ENCODE measurements around the gene UNC45B. TPM values are rescaled to one million over a fixed set of nuclear protein-coding genes. Genes with fewer than 3 reads are reported as not detected.

The UNC45B gene
- total RNA-seq, 1 donor, result not detected

DNA sequence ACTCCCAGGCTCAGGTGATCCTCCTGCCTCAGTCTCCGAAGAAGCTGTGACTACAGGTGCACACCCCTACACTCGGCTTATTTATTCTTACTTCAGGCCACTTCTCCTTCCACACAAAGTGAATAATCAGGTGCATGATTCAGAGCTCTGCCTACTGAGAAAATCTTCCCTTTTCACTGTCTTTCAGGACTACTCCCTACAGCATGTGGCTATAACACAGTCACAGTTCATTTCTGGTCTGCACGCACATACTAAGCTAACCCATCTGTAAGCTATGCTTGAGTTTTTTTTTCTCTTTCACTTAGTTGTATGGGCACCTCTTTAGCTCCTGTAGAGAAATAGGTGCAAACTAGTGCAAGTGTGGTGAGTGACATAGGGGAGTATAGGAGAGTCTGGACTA lies 87.7 kb downstream of the UNC45B start:
- TF ChIP-seq, protein P1, sequence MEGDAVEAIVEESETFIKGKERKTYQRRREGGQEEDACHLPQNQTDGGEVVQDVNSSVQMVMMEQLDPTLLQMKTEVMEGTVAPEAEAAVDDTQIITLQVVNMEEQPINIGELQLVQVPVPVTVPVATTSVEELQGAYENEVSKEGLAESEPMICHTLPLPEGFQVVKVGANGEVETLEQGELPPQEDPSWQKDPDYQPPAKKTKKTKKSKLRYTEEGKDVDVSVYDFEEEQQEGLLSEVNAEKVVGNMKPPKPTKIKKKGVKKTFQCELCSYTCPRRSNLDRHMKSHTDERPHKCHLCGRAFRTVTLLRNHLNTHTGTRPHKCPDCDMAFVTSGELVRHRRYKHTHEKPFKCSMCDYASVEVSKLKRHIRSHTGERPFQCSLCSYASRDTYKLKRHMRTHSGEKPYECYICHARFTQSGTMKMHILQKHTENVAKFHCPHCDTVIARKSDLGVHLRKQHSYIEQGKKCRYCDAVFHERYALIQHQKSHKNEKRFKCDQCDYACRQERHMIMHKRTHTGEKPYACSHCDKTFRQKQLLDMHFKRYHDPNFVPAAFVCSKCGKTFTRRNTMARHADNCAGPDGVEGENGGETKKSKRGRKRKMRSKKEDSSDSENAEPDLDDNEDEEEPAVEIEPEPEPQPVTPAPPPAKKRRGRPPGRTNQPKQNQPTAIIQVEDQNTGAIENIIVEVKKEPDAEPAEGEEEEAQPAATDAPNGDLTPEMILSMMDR (IDR thresholded peaks at IDR 0.05; ENCODE audit: insufficient read depth, low read length), result no peak
- DNase-seq (ENCODE audit: low read depth), result no peak
- H3K4me3 ChIP-seq (ENCODE audit: low read depth, low read length), result no peak overlapping the region

DNA sequence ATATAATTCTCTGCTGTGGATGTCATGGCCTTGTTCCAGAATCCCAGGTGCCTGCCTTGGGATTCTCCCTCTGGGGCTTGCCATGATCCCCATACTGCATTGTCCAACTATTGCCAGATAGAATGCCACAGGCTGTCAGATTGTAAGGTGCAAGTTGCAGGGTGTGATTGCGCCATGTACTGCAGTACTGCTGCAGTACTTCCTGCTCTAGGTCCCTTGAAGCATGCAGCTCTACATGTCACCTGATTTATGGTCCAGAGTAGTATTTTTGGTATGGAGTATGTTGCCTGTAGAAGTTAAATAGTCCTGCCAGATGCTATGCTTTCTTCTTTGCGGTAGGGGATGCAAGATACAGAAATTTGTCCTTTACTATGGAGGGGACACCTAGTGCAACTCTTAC lies 88.3 kb downstream of the UNC45B start:
- no peak for DNase-seq (ENCODE audit: low read depth)
- H3K4me3 ChIP-seq (ENCODE audit: low read depth, low read length), result no peak overlapping the region
- TF ChIP-seq, protein P1 (IDR thresholded peaks at IDR 0.05; ENCODE audit: insufficient read depth, low read length), result no peak

DNA sequence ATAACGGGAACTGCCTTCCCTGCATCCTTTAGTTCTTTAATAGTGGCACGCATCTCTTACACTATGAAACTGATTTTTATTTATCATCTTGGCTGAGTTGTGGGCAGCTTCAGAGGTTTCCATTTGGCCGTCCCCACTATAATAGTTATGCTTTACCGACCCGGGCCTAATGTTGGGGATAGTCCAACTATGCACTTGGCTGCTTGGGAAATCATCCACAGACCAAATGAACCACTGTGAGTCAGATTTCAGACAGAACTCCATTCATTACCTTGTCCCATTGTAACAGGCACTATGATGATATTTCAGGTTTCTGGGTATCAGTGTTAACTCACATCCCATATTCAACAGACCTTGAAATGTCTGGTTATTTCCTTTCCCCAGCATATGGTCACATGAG lies 89.2 kb downstream of the UNC45B start:
- no peak for DNase-seq (ENCODE audit: low read depth)
- TF ChIP-seq, protein P1 (IDR thresholded peaks at IDR 0.05; ENCODE audit: insufficient read depth, low read length), result no peak
- no peak overlapping the region for H3K4me3 ChIP-seq (ENCODE audit: low read depth, low read length)

DNA sequence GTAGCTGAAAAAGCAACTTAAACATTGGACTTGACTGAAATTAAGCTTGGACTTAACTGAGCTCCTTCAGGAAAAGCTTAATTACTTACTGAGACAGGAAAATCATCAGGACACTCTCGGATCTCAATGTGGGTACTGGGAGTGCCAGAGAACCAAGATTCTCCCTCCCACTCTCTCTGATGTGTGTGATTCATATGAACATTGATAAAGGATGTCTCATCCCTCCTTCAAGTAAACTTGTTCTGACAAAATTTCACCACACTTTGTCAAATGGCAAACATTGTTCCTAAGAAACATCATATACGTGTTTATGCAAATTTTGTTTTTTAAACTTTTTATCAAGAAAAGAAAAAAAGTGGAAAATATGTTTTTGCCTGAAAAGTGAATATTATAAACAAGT lies 91.2 kb downstream of the UNC45B start:
- TF ChIP-seq, protein P1 (IDR thresholded peaks at IDR 0.05; ENCODE audit: insufficient read depth, low read length), result no peak
- DNase-seq (ENCODE audit: low read depth), result peak; percentile 24
- no peak overlapping the region for H3K4me3 ChIP-seq (ENCODE audit: low read depth, low read length)

Other genes starting within 250 kb of the UNC45B start
- 3.2 and 12.0 TPM in 2 replicates for gene CCT6B, start 186.4 kb upstream of the UNC45B start, total RNA-seq (ENCODE audit: low replicate concordance)
- gene ZNF830, start 186.3 kb upstream of the UNC45B start, total RNA-seq (ENCODE audit: low replicate concordance), result 10.5 and 94.8 TPM in 2 replicates
- gene LIG3, start 167.3 kb upstream of the UNC45B start, total RNA-seq (ENCODE audit: low replicate concordance), result 9.2 and 31.0 TPM in 2 replicates
- gene RFFL, start 84.1 kb upstream of the UNC45B start, total RNA-seq (ENCODE audit: low replicate concordance), result 17.0 TPM in 2 replicates
- gene RAD51D, start 28.0 kb upstream of the UNC45B start, total RNA-seq (ENCODE audit: low replicate concordance), result 4.7 and 14.8 TPM in 2 replicates
- not detected in 2 replicates for gene FNDC8, start 26.2 kb upstream of the UNC45B start, total RNA-seq (ENCODE audit: low replicate concordance)
- gene NLE1, start 5.5 kb upstream of the UNC45B start, total RNA-seq (ENCODE audit: low replicate concordance), result 11.7 and 14.1 TPM in 2 replicates
- 0.49 TPM in 1 of 2 replicates, not detected in the other for gene SLC35G3, start 46.6 kb downstream of the UNC45B start, total RNA-seq (ENCODE audit: low replicate concordance)
- 107 and 176 TPM in 2 replicates for gene SLFN5, start 95.3 kb downstream of the UNC45B start, total RNA-seq (ENCODE audit: low replicate concordance)
- 41.5 and 99.2 TPM in 2 replicates for gene SLFN11, start 225.8 kb downstream of the UNC45B start, total RNA-seq (ENCODE audit: low replicate concordance)